Mesothelial cell of epicardium (in vitro differentiated cells): ENCODE data around the gene PKNOX2. TPM values are rescaled to one million over a fixed set of nuclear protein-coding genes. Genes with fewer than 3 reads are reported as not detected.

Experiments used
- DNase-seq, 2 experiments: peaks; one replicate each; pipeline ENCODE4 v3.0.0; 2021; ENCODE audit warnings: low spot score in 2 of 2; ENCODE audit not compliant: unreplicated experiment in 2 of 2
- H3K27ac Mint-ChIP-seq: 2 replicates; pipeline ENCODE4 v1.8.0; 2021; ENCODE audit warnings: mixed read lengths
- H3K27me3 Mint-ChIP-seq: 2 replicates; pipeline ENCODE4 v1.8.0; 2021; ENCODE audit warnings: low read depth, mixed read lengths
- H3K36me3 Mint-ChIP-seq: 2 replicates; pipeline ENCODE4 v1.8.0; 2021; ENCODE audit warnings: mixed read lengths
- H3K4me1 Mint-ChIP-seq: 2 replicates; pipeline ENCODE4 v1.8.0; 2021; ENCODE audit warnings: mixed read lengths
- H3K4me3 Mint-ChIP-seq: 2 replicates; pipeline ENCODE4 v1.8.0; 2021; ENCODE audit warnings: mild to moderate bottlenecking, moderate library complexity, mixed read lengths
- H3K9me3 Mint-ChIP-seq: 2 replicates; pipeline ENCODE4 v1.8.0; 2021; ENCODE audit warnings: mixed read lengths
- CTCF ChIP-seq: fragments of 200-600 bp; sonication (generic); IDR thresholded peaks from one replicate; pipeline ENCODE4 v1.5.0; 2021; ENCODE audit warnings: antibody characterized with exemption; ENCODE audit not compliant: unreplicated experiment
- total RNA-seq: library from RNA; stranded (reverse); gene quantifications from 3 replicates; pipeline ENCODE4 v1.2.1, GENCODE V29; 2021

Gene PKNOX2
- total RNA-seq, 1 donor from 2014 or later = 22.2 TPM

GRCh38 chr11:125225401-125225800, 60.9 kb downstream of the PKNOX2 start:
- Mint-ChIP-seq H3K4me1 (peaks cover 44% of the 10 kb centered on the region), H3K27me3 (peaks cover 5% of the 10 kb centered on the region), H3K36me3 (no peaks in the 10 kb centered on the region), H3K4me3 (no peak overlapping the region), H3K9me3 (no peaks in the 10 kb centered on the region), H3K27ac (no peak overlapping the region)
- DNase-seq = no peak
- no peak for TF ChIP-seq CTCF

GRCh38 chr11:125226031-125226430, 61.5 kb downstream of the PKNOX2 start:
- no peak for DNase-seq
- Mint-ChIP-seq H3K27me3 (peaks cover 5% of the 10 kb centered on the region), H3K4me3 (no peak overlapping the region), H3K4me1 (peaks cover 39% of the 10 kb centered on the region), H3K9me3 (no peaks in the 10 kb centered on the region), H3K27ac (no peak overlapping the region), H3K36me3 (no peaks in the 10 kb centered on the region)
- no peak for TF ChIP-seq CTCF

GRCh38 chr11:125226706-125227105, 62.2 kb downstream of the PKNOX2 start:
- H3K27ac Mint-ChIP-seq = no peak overlapping the region
- H3K4me3 Mint-ChIP-seq = no peak overlapping the region
- H3K36me3 Mint-ChIP-seq = no peaks in the 10 kb centered on the region
- peaks cover 33% of the 10 kb centered on the region for H3K4me1 Mint-ChIP-seq
- H3K27me3 Mint-ChIP-seq = peaks cover 5% of the 10 kb centered on the region
- DNase-seq = no peak
- TF ChIP-seq CTCF = no peak
- H3K9me3 Mint-ChIP-seq = no peaks in the 10 kb centered on the region

GRCh38 chr11:125227151-125227550, 62.6 kb downstream of the PKNOX2 start:
- Mint-ChIP-seq H3K27me3 (peaks cover 5% of the 10 kb centered on the region), H3K9me3 (no peaks in the 10 kb centered on the region)

GRCh38 chr11:125228445-125228844, 63.9 kb downstream of the PKNOX2 start:
- Mint-ChIP-seq H3K36me3 (no peaks in the 10 kb centered on the region), H3K4me1 (peaks cover 18% of the 10 kb centered on the region), H3K9me3 (no peaks in the 10 kb centered on the region), H3K4me3 (no peak overlapping the region), H3K27me3 (peaks cover 4% of the 10 kb centered on the region), H3K27ac (no peak overlapping the region)
- TF ChIP-seq CTCF = no peak
- DNase-seq = no peak

More at GRCh38 chr11:125227151-125227550, 62.6 kb downstream of the PKNOX2 start:
- no peaks in the 10 kb centered on the region for H3K36me3 Mint-ChIP-seq
- H3K27ac Mint-ChIP-seq = no peak overlapping the region
- peaks cover 28% of the 10 kb centered on the region for H3K4me1 Mint-ChIP-seq
- no peak overlapping the region for H3K4me3 Mint-ChIP-seq
- DNase-seq = no peak
- TF ChIP-seq CTCF = no peak

GRCh38 chr11:125228993-125229392, 64.4 kb downstream of the PKNOX2 start:
- Mint-ChIP-seq H3K9me3 (no peaks in the 10 kb centered on the region), H3K4me3 (no peak overlapping the region), H3K36me3 (no peaks in the 10 kb centered on the region), H3K4me1 (peaks cover 16% of the 10 kb centered on the region), H3K27ac (no peak overlapping the region), H3K27me3 (peaks cover 4% of the 10 kb centered on the region)
- no peak for DNase-seq
- no peak for TF ChIP-seq CTCF
